GM23338 (cell line): Measurements from ENCODE around the gene PGAM5. TPM values are rescaled to one million over a fixed set of nuclear protein-coding genes. Genes with fewer than 3 reads are reported as not detected.

Experiments used
- ATAC-seq: fragments of 200-7000 bp; cut with Tn5 transposase; 3 replicates; pipeline ENCODE4 v1.9.1; 2020
- DNase-seq: peaks from one replicate; pipeline ENCODE4 v3.0.0-alpha.2; 2015; ENCODE audit warnings: low spot score
- H2AFZ ChIP-seq: fragments of 200-600 bp; sonication (generic); 2 replicates; pipeline ENCODE4 v1.8.0; 2016; ENCODE audit warnings: antibody characterized with exemption, mild to moderate bottlenecking, moderate library complexity
- H3F3A ChIP-seq: fragments of 200-600 bp; sonication (generic); replicated peaks from 2 replicates; pipeline ENCODE4 v1.8.0; 2017; ENCODE audit warnings: antibody characterized with exemption, mixed run types, low read depth
- H3K27ac ChIP-seq: fragments of 200-600 bp; sonication (generic); 2 replicates; pipeline ENCODE4 v1.6.1; 2016; ENCODE audit warnings: low read depth
- H3K27me3 ChIP-seq: fragments of 200-600 bp; sonication (generic); 2 replicates; pipeline ENCODE4 v1.8.0; 2016; ENCODE audit warnings: mild to moderate bottlenecking, mixed run types, moderate library complexity; ENCODE audit not compliant: insufficient read depth
- H3K36me3 ChIP-seq: fragments of 200-600 bp; sonication (generic); 2 replicates; pipeline ENCODE4 v1.8.0; 2016; ENCODE audit warnings: mild to moderate bottlenecking; ENCODE audit not compliant: insufficient read depth
- H3K4me1 ChIP-seq: fragments of 200-600 bp; sonication (generic); 2 replicates; pipeline ENCODE4 v1.8.0; 2016; ENCODE audit warnings: mild to moderate bottlenecking, moderate library complexity; ENCODE audit not compliant: insufficient read depth
- H3K4me2 ChIP-seq: fragments of 200-600 bp; sonication (generic); 2 replicates; pipeline ENCODE4 v1.7.1; 2017; ENCODE audit warnings: mixed run types
- H3K4me3 ChIP-seq: fragments of 200-600 bp; sonication (generic); 2 replicates; pipeline ENCODE4 v1.6.1; 2016; ENCODE audit warnings: mixed run types
- H3K79me2 ChIP-seq: fragments of 200-600 bp; sonication (generic); replicated peaks from 2 replicates; pipeline ENCODE4 v1.8.0; 2017; ENCODE audit warnings: mild to moderate bottlenecking; ENCODE audit not compliant: insufficient read depth
- H3K9me2 ChIP-seq: fragments of 200-600 bp; sonication (generic); 2 replicates; pipeline ENCODE4 v1.8.0; 2017; ENCODE audit not compliant: insufficient read depth
- H4K20me1 ChIP-seq: fragments of 200-600 bp; sonication (generic); replicated peaks from 2 replicates; pipeline ENCODE4 v1.8.0; 2017; ENCODE audit warnings: mild to moderate bottlenecking; ENCODE audit not compliant: insufficient read depth
- H3K27ac Mint-ChIP-seq: 2 replicates; pipeline ENCODE4 v1.8.0; 2020; ENCODE audit warnings: inconsistent platforms, mild to moderate bottlenecking, moderate library complexity, mixed read lengths
- H3K27me3 Mint-ChIP-seq: 3 replicates; pipeline ENCODE4 v1.8.0; 2022; ENCODE audit warnings: low read depth, mild to moderate bottlenecking, moderate library complexity, mixed read lengths, inconsistent platforms; ENCODE audit not compliant: insufficient read depth, poor library complexity
- H3K36me3 Mint-ChIP-seq: 3 replicates; pipeline ENCODE4 v1.8.0; 2021; ENCODE audit warnings: low read depth, mild to moderate bottlenecking, inconsistent platforms, moderate library complexity, mixed read lengths
- H3K4me1 Mint-ChIP-seq: 3 replicates; pipeline ENCODE4 v1.8.0; 2020; ENCODE audit warnings: mild to moderate bottlenecking, inconsistent platforms, mixed read lengths
- H3K4me3 Mint-ChIP-seq: 3 replicates; pipeline ENCODE4 v1.8.0; 2021; ENCODE audit warnings: moderate library complexity, mild to moderate bottlenecking, inconsistent platforms, mixed read lengths
- H3K9me3 Mint-ChIP-seq: 3 replicates; pipeline ENCODE4 v1.8.0; 2020; ENCODE audit warnings: moderate library complexity, mild to moderate bottlenecking, inconsistent platforms, mixed read lengths
- CREB1 ChIP-seq: fragments of 250-450 bp; sonication (Bioruptor Pico); IDR thresholded peaks from 2 replicates; pipeline ENCODE4 v1.5.0; 2020; ENCODE audit warnings: low read depth, mild to moderate bottlenecking, moderate library complexity
- CTCF ChIP-seq, 2 experiments: fragments of 200-600 bp in 1 of 2; sonication (generic) in 1 of 2; conservative IDR thresholded peaks; 2 replicates each; pipeline versions ENCODE4 v1.5.1 to v1.6.1; 2016 to 2017; ENCODE audit warnings: antibody characterized with exemption in 2 of 2, low read depth in 2 of 2, mild to moderate bottlenecking in 2 of 2, moderate library complexity in 1 of 2
- ETS1 ChIP-seq: IDR thresholded peaks from 2 replicates; pipeline ENCODE4 v1.6.1; 2016; ENCODE audit warnings: antibody characterized with exemption
- EZH2 ChIP-seq: fragments of 200-600 bp; sonication (generic); IDR thresholded peaks from one replicate; pipeline ENCODE4 v1.8.0; 2017; ENCODE audit warnings: antibody characterized with exemption, mild to moderate bottlenecking, low read depth; ENCODE audit not compliant: unreplicated experiment
- EZH2phosphoT487 ChIP-seq: fragments of 200-600 bp; sonication (generic); IDR thresholded peaks from one replicate; pipeline ENCODE4 v1.8.1; 2018; ENCODE audit warnings: antibody characterized with exemption; ENCODE audit not compliant: unreplicated experiment
- JUNB ChIP-seq: IDR thresholded peaks from one replicate; pipeline ENCODE4 v1.6.1; 2016; ENCODE audit warnings: antibody characterized with exemption; ENCODE audit not compliant: unreplicated experiment
- NANOG ChIP-seq: IDR thresholded peaks from 2 replicates; pipeline ENCODE4 v1.6.1; 2016; ENCODE audit warnings: antibody characterized with exemption, borderline replicate concordance
- POLR2AphosphoS5 ChIP-seq: IDR thresholded peaks from 2 replicates; pipeline ENCODE4 v1.6.1; 2016; ENCODE audit warnings: antibody characterized with exemption, low read depth
- REST ChIP-seq: IDR thresholded peaks from one replicate; pipeline ENCODE4 v1.6.1; 2018; ENCODE audit warnings: antibody characterized with exemption; ENCODE audit not compliant: unreplicated experiment
- STAT1 ChIP-seq: IDR thresholded peaks from one replicate; pipeline ENCODE4 v1.6.1; 2016; ENCODE audit warnings: antibody characterized with exemption; ENCODE audit not compliant: unreplicated experiment
- ZNF114 ChIP-seq: fragments of 250-450 bp; sonication (Bioruptor Pico); IDR thresholded peaks from 2 replicates; pipeline ENCODE4 v1.5.0; 2020; ENCODE audit warnings: mild to moderate bottlenecking, moderate library complexity
- ZNF331 ChIP-seq: fragments of 250-450 bp; sonication (Bioruptor Pico); IDR thresholded peaks from 2 replicates; pipeline ENCODE4 v1.5.0; 2020; ENCODE audit warnings: low read depth, mild to moderate bottlenecking, moderate library complexity
- ZNF462 ChIP-seq: fragments of 250-450 bp; sonication (Bioruptor Pico); IDR thresholded peaks from 2 replicates; pipeline ENCODE4 v1.5.0; 2020; ENCODE audit warnings: mild to moderate bottlenecking, moderate library complexity
- polyA plus RNA-seq: library from polyadenylated mRNA; unstranded; fragments of >200 nt; fragmentation: Nextera tagmentation; extraction: Ambion mirVana; gene quantifications from 2 replicates; pipeline ENCODE4 v1.2.1, GENCODE V29; 2016
- total RNA-seq: library from RNA; depleted of rRNA; stranded (reverse); fragments of >200 nt; shearing (Covaris generic); gene quantifications from 2 replicates; pipeline ENCODE4 v1.2.3, GENCODE V29; 2014

The PGAM5 gene
- total and polyA plus RNA-seq, 2 experiments from 2014 or later, result 31.1 to 108 TPM

GRCh38 chr12:132690112-132690511 is 20.5 kb upstream of the PGAM5 start:
- Histone ChIP-seq H3K79me2 (peaks cover 22% of the 10 kb centered on the region), H3K27ac (no peak overlapping the region), H3K27me3 (peaks cover 15% of the 10 kb centered on the region), H3K4me2 (no peak overlapping the region), H3F3A (0 out of 2 replicates have a peak, but pooled peaks cover 6% of the 10 kb centered on the region), H3K36me3 (no peaks in the 10 kb centered on the region), H2AFZ (no peak overlapping the region), H3K4me1 (peaks cover 3% of the 10 kb centered on the region; the same call in 1 of the 2 replicates), H3K9me2 (no peaks in the 10 kb centered on the region), H4K20me1 (peaks cover 28% of the 10 kb centered on the region), H3K4me3 (no peak overlapping the region)
- Mint-ChIP-seq H3K36me3 (peaks cover 24% of the 10 kb centered on the region), H3K4me1 (peaks cover 20% of the 10 kb centered on the region), H3K27ac (no peak overlapping the region), H3K27me3 (peaks cover 14% of the 10 kb centered on the region), H3K4me3 (peak overlapping the region; percentile 48), H3K9me3 (no peaks in the 10 kb centered on the region)
- no peak for TF ChIP-seq ZNF462 (CRISPR knock-in tag)
- no peak for TF ChIP-seq ETS1
- TF ChIP-seq CTCF (conservative IDR thresholded peaks at IDR 0.05; ENCODE audit: low read depth in 2 of 2), result no peak
- no peak for TF ChIP-seq EZH2
- no peak for TF ChIP-seq REST
- TF ChIP-seq ZNF114 (CRISPR knock-in tag), result no peak
- no peak for TF ChIP-seq ZNF331 (CRISPR knock-in tag)
- TF ChIP-seq STAT1, result no peak
- TF ChIP-seq CREB1 (CRISPR knock-in tag), result no peak
- no peak for TF ChIP-seq POLR2AphosphoS5
- no peak for TF ChIP-seq JUNB
- no peak for TF ChIP-seq NANOG
- TF ChIP-seq EZH2phosphoT487, result no peak
- ATAC-seq (no peak), DNase-seq (no peak)
